MM.1S (cell line): ENCODE results near the gene CSTF3.

Experiments used
- DNase-seq: peaks from one replicate; pipeline ENCODE4 v3.0.0-alpha.2; 2015
- H2AFZ ChIP-seq: fragments of 300-600 bp; sonication (generic); 2 replicates; pipeline ENCODE4 v1.6.0; 2016; ENCODE audit warnings: antibody characterized with exemption, low read length
- H3F3A ChIP-seq: fragments of 300-600 bp; sonication (generic); 2 replicates; pipeline ENCODE4 v1.6.1; 2016; ENCODE audit warnings: mild to moderate bottlenecking, antibody characterized with exemption, low read length, moderate library complexity, mixed read lengths; ENCODE audit not compliant: insufficient read depth
- H3K27ac ChIP-seq: fragments of 300-600 bp; sonication (generic); 2 replicates; pipeline ENCODE4 v1.5.1; 2016; ENCODE audit warnings: mild to moderate bottlenecking, low read length
- H3K27me3 ChIP-seq: fragments of 300-600 bp; sonication (generic); replicated peaks from 2 replicates; pipeline ENCODE4 v1.6.0; 2016; ENCODE audit warnings: low read length; ENCODE audit not compliant: insufficient read depth
- H3K36me3 ChIP-seq: fragments of 300-600 bp; sonication (generic); replicated peaks from 2 replicates; pipeline ENCODE4 v1.6.1; 2016; ENCODE audit warnings: mild to moderate bottlenecking, low read length, mixed read lengths; ENCODE audit not compliant: insufficient read depth
- H3K4me1 ChIP-seq: fragments of 300-600 bp; sonication (generic); 2 replicates; pipeline ENCODE4 v1.6.1; 2016; ENCODE audit warnings: low read length, mixed read lengths
- H3K4me2 ChIP-seq: fragments of 300-600 bp; sonication (generic); 2 replicates; pipeline ENCODE4 v1.6.0; 2016; ENCODE audit warnings: low read depth, low read length
- H3K4me3 ChIP-seq: fragments of 300-600 bp; sonication (generic); 2 replicates; pipeline ENCODE4 v1.5.1; 2016; ENCODE audit warnings: low read length, mixed read lengths
- H3K79me2 ChIP-seq: fragments of 300-600 bp; sonication (generic); 2 replicates; pipeline ENCODE4 v1.6.1; 2016; ENCODE audit warnings: mixed run types, low read length, mixed read lengths
- H3K9ac ChIP-seq: fragments of 300-600 bp; sonication (generic); 2 replicates; pipeline ENCODE4 v1.6.1; 2016; ENCODE audit warnings: low read length, mixed read lengths
- H3K9me2 ChIP-seq: fragments of 300-600 bp; sonication (generic); replicated peaks from 2 replicates; pipeline ENCODE4 v1.6.1; 2016; ENCODE audit warnings: mild to moderate bottlenecking, low read length, mixed read lengths; ENCODE audit not compliant: insufficient read depth
- H3K9me3 ChIP-seq: fragments of 300-600 bp; sonication (generic); replicated peaks from 2 replicates; pipeline ENCODE4 v1.6.1; 2016; ENCODE audit warnings: mild to moderate bottlenecking, low read length, mixed read lengths; ENCODE audit not compliant: insufficient read depth
- H4K20me1 ChIP-seq: fragments of 300-600 bp; sonication (generic); 2 replicates; pipeline ENCODE4 v1.6.1; 2016; ENCODE audit warnings: mild to moderate bottlenecking, low read length, moderate library complexity, mixed read lengths; ENCODE audit not compliant: insufficient read depth
- EZH2 ChIP-seq: fragments of 300-600 bp; sonication (generic); optimal IDR thresholded peaks from 2 replicates; pipeline ENCODE3; 2017; ENCODE audit warnings: low read depth, mild to moderate bottlenecking, antibody characterized with exemption, low read length, mixed read lengths
- EZH2phosphoT487 ChIP-seq: fragments of 300-600 bp; sonication (generic); IDR thresholded peaks from 2 replicates; pipeline ENCODE4 v1.6.1; 2018; ENCODE audit warnings: antibody characterized with exemption, low read length
- TF ChIP-seq, protein P1 (sequence below): fragments of 300-600 bp; sonication (generic); IDR thresholded peaks from 2 replicates; pipeline ENCODE4 v1.5.1; 2016; ENCODE audit warnings: antibody characterized with exemption, low read length, mixed read lengths

The CSTF3 gene

GRCh38 chr11:33197915-33198727 is 36.8 kb upstream of the CSTF3 start:
- no peak for DNase-seq
- Histone ChIP-seq H3K4me2 (no peak overlapping the region), H3F3A (no peaks in the 10 kb centered on the region), H3K79me2 (no peaks in the 10 kb centered on the region), H3K9me3 (no peaks in the 10 kb centered on the region), H3K36me3 (no peaks in the 10 kb centered on the region), H3K4me3 (no peak overlapping the region), H3K27ac (no peak overlapping the region), H3K27me3 (no peaks in the 10 kb centered on the region), H2AFZ (no peak overlapping the region), H4K20me1 (no peaks in the 10 kb centered on the region), H3K4me1 (no peaks in the 10 kb centered on the region), H3K9ac (no peak overlapping the region), H3K9me2 (no peaks in the 10 kb centered on the region)
- TF ChIP-seq, protein P1, sequence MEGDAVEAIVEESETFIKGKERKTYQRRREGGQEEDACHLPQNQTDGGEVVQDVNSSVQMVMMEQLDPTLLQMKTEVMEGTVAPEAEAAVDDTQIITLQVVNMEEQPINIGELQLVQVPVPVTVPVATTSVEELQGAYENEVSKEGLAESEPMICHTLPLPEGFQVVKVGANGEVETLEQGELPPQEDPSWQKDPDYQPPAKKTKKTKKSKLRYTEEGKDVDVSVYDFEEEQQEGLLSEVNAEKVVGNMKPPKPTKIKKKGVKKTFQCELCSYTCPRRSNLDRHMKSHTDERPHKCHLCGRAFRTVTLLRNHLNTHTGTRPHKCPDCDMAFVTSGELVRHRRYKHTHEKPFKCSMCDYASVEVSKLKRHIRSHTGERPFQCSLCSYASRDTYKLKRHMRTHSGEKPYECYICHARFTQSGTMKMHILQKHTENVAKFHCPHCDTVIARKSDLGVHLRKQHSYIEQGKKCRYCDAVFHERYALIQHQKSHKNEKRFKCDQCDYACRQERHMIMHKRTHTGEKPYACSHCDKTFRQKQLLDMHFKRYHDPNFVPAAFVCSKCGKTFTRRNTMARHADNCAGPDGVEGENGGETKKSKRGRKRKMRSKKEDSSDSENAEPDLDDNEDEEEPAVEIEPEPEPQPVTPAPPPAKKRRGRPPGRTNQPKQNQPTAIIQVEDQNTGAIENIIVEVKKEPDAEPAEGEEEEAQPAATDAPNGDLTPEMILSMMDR: no peak
- TF ChIP-seq EZH2 (no peak), EZH2phosphoT487 (no peak)

GRCh38 chr11:33195462-33196173 is 34.3 kb upstream of the CSTF3 start:
- Histone ChIP-seq H3F3A (no peaks in the 10 kb centered on the region), H3K27ac (no peak overlapping the region), H3K4me2 (no peak overlapping the region), H3K4me1 (no peaks in the 10 kb centered on the region), H3K27me3 (no peaks in the 10 kb centered on the region), H4K20me1 (no peaks in the 10 kb centered on the region), H3K79me2 (no peaks in the 10 kb centered on the region), H3K36me3 (no peaks in the 10 kb centered on the region), H2AFZ (no peak overlapping the region), H3K9me2 (no peaks in the 10 kb centered on the region), H3K4me3 (no peak overlapping the region), H3K9ac (no peak overlapping the region), H3K9me3 (no peaks in the 10 kb centered on the region)
- DNase-seq: no peak
- TF ChIP-seq EZH2phosphoT487: no peak
- TF ChIP-seq, protein P1: no peak

- no peak overlapping the region for H3K4me2 ChIP-seq
Observed at GRCh38 chr11:33194455-33194854, 33.2 kb upstream of the CSTF3 start.

More at GRCh38 chr11:33194455-33194854, 33.2 kb upstream of the CSTF3 start:
- H3K9me3 ChIP-seq: no peaks in the 10 kb centered on the region
- H3F3A ChIP-seq: no peaks in the 10 kb centered on the region
- no peaks in the 10 kb centered on the region for H3K79me2 ChIP-seq
- no peak for DNase-seq
- no peaks in the 10 kb centered on the region for H3K36me3 ChIP-seq
- no peaks in the 10 kb centered on the region for H4K20me1 ChIP-seq
- H3K4me1 ChIP-seq: no peaks in the 10 kb centered on the region
- no peak overlapping the region for H3K9ac ChIP-seq
- no peak overlapping the region for H2AFZ ChIP-seq
- H3K4me3 ChIP-seq: no peak overlapping the region
- no peak overlapping the region for H3K27ac ChIP-seq
- no peaks in the 10 kb centered on the region for H3K27me3 ChIP-seq
- TF ChIP-seq EZH2phosphoT487 (no peak), EZH2 (no peak)
- TF ChIP-seq, protein P1: no peak
- H3K9me2 ChIP-seq: no peaks in the 10 kb centered on the region
